ENCODE results near the gene COPE.

GRCh38 chr19:18910010-18910409 lies 9.2 kb downstream of the COPE start:
- no peak for TF ChIP-seq POLR2AphosphoS5 (IDR thresholded peaks at IDR 0.05; ENCODE audit: low read depth, low read length)
- TF ChIP-seq REST (IDR thresholded peaks at IDR 0.05; ENCODE audit: insufficient read depth in 1 of 2, low read depth in 2 of 2, low read length in 2 of 2) = no peak
